Left renal pelvis (tissue), 4 donors: ENCODE results near the gene SWAP70. TPM values are rescaled to one million over a fixed set of nuclear protein-coding genes. Genes with fewer than 3 reads are reported as not detected.

Source experiments
- polyA plus RNA-seq, 4 donors: library from polyadenylated mRNA; unstranded; fragments of 120-200 nt; gene quantifications; one replicate each; pipeline ENCODE4 v1.2.1, GENCODE V29; 2013; ENCODE audit not compliant: insufficient read length in 4 of 4

Gene SWAP70
- polyA plus RNA-seq, 4 donors: 22.1 to 29.7 (median 26.0) TPM

Other genes starting within 250 kb of the SWAP70 start
- 10 to 100 TPM; 22.3 to 32.8 (median 30.7) TPM for gene ZNF143, start 203.1 kb upstream of the SWAP70 start, polyA plus RNA-seq
- 100 to 1,000 TPM in 1 of 4 donors, 10 to 100 TPM in 3; 58.8 to 102 (median 96.6) TPM for gene WEE1, start 90.4 kb upstream of the SWAP70 start, polyA plus RNA-seq